ENCODE results near the gene BTN3A1.
"Not testable (repeated sequence)": the region's sequence is repeated elsewhere in the genome, so short reads cannot be mapped to it uniquely, and the experiment has no call there.

BTN3A1 gene

DNA sequence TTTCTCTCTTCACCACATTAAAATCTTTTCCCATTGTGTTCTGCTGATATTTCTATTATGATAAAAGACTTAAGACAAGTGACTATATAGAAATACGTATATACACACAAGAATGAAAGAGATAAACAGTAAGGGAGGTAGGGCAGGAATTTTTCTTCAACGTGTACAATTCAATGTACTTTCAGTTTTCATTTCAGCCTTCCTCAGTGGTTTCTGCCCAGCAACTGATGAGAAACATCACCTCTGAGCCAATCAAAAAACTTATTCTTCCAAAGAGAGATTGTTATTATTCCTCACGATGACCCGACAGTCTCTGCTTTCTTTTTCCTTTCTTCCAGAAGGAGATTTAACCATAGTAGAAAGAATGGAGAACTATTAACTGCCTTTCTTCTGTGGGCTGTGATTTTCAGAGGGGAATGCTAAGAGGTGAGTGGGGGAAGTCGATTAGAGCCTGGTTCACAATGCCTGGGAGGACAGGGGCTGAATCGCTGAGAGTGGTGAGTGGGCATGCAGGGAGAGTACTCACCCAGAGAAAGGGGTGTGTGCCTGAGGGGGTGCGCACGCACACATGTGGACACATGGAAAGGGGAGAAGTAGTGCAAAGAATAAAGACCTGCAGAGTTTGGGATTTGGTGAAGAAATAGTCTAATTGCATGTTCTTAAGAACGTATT is at the start of gene BTN3A1:
Gene BTN3A1, plus strand, starts transcription at position 289 of the 672 bp plus-strand sequence. CDS start 3,289 bp downstream, outside the sequence.
- H3K27ac ChIP-seq (ENCODE audit: low read length) = peak within 1 kb of the TSS; percentile 61
- H3K27me3 ChIP-seq (ENCODE audit: control insufficient read depth, insufficient read depth, low read length) = no peaks in the 10 kb centered on the region
- H3K4me1 ChIP-seq (ENCODE audit: control insufficient read depth, low read depth, low read length) = peaks cover 5% of the 10 kb centered on the region
- no peaks in the 10 kb centered on the region for H3K36me3 ChIP-seq (ENCODE audit: control insufficient read depth, low read depth, low read length)
- peak within 1 kb of the TSS; percentile 76 for H3K4me3 ChIP-seq (ENCODE audit: low read length)
- peak within 1 kb of the TSS; percentile 73 for H3K9ac ChIP-seq (ENCODE audit: low read length)
- H3K9me3 ChIP-seq (ENCODE audit: control insufficient read depth, low read depth, low read length) = no peaks in the 10 kb centered on the region

DNA sequence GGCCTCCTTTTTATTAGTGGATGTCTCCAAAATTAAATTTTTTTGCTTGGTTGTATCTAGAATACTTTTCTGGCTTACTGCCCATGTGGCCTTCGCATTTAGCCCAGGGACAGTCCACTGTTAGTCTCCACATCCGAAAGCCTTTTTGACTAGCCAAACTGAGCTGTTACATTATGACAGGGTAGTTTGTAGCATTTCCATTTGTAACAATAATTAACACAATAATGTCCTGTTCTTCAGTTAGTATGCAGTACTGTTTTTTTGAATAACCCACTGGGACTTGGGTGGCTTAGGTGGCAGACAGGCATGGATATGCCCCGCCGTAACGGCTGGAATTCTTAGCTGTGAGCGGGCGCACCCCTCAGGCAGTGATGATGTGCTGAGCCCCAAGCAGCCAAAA is 49.8 kb upstream of the BTN3A1 start:
- no peak overlapping the region for H3K27ac ChIP-seq (ENCODE audit: low read length)
- no peak overlapping the region for H3K9ac ChIP-seq (ENCODE audit: low read length)
- no peaks in the 10 kb centered on the region for H3K27me3 ChIP-seq (ENCODE audit: control insufficient read depth, insufficient read depth, low read length)
- no peaks in the 10 kb centered on the region for H3K36me3 ChIP-seq (ENCODE audit: control insufficient read depth, low read depth, low read length)
- H3K4me3 ChIP-seq (ENCODE audit: low read length) = no peak overlapping the region
- peaks cover 10% of the 10 kb centered on the region for H3K4me1 ChIP-seq (ENCODE audit: control insufficient read depth, low read depth, low read length)
- H3K9me3 ChIP-seq (ENCODE audit: control insufficient read depth, low read depth, low read length) = no peaks in the 10 kb centered on the region

DNA sequence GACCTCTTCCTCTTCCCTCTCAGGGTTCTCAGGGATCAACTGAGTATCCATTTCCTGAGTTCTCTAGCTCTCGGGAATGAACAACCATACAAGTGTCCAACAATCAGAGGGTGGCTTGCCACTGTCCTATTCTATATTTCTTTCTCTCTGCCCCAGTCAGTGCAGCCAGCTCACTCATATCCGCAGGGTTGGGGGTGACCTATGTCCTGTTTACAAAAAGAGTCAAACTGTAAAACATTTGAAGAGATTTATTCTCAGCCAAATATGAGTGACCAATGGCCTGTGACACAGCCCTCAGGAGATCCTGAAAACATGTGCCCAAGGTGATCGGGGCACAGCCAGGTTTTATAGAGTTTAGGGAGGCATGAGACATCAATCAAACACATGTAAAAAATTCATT is 47.9 kb upstream of the BTN3A1 start:
- Histone ChIP-seq H3K9me3 (ENCODE audit: control insufficient read depth, low read depth, low read length) (no peaks in the 10 kb centered on the region), H3K36me3 (ENCODE audit: control insufficient read depth, low read depth, low read length) (no peaks in the 10 kb centered on the region), H3K27me3 (ENCODE audit: control insufficient read depth, insufficient read depth, low read length) (no peaks in the 10 kb centered on the region), H3K4me3 (ENCODE audit: low read length) (no peak overlapping the region), H3K27ac (ENCODE audit: low read length) (no peak overlapping the region), H3K4me1 (ENCODE audit: control insufficient read depth, low read depth, low read length) (peaks cover 10% of the 10 kb centered on the region), H3K9ac (ENCODE audit: low read length) (no peak overlapping the region)

DNA sequence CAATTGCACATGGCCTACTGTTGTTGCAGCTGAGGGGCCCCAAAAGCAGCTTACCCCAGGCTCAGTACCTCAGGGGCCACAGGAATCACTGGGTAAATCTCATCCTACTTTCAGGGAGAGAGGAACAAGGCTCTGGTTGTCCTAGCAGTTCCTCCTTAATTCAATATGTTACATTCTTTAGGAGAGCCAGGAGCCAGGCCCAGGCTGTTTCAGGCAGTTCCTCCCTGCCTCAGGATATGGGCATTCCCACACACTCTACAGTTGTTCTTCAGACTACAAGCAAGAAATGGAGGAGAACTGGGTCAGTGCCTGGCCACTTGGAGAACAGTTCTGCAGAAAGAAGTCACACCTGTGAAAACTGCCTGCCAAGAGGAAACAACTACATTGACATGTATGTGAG is 46.7 kb upstream of the BTN3A1 start:
- Histone ChIP-seq H3K4me3 (ENCODE audit: low read length) (no peak overlapping the region), H3K36me3 (ENCODE audit: control insufficient read depth, low read depth, low read length) (no peaks in the 10 kb centered on the region), H3K27ac (ENCODE audit: low read length) (no peak overlapping the region), H3K4me1 (ENCODE audit: control insufficient read depth, low read depth, low read length) (peaks cover 10% of the 10 kb centered on the region), H3K9me3 (ENCODE audit: control insufficient read depth, low read depth, low read length) (no peaks in the 10 kb centered on the region), H3K27me3 (ENCODE audit: control insufficient read depth, insufficient read depth, low read length) (no peaks in the 10 kb centered on the region), H3K9ac (ENCODE audit: low read length) (no peak overlapping the region)

DNA sequence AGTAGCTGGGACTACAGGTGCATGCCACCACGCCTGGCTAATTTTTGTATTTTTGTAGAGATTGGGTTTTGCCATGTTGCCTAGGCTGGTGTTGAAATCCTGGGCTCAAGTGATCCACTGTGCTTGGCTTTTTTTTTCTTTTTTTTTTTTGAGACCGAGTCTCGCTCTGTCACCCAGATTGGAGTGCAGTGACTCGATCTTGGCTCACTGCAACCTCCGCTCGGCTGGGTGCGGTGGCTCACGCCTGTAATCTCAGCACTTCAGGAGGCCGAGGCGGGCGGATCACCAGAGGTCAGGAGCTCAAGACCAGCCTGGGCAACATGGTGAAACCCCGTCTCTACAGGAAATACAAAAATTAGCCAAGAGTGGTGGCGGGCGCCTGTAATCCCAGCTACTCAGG is 44.5 kb upstream of the BTN3A1 start:
- not testable (repeated sequence) for H3K27me3 ChIP-seq (ENCODE audit: control insufficient read depth, insufficient read depth, low read length); H3K4me1 ChIP-seq (ENCODE audit: control insufficient read depth, low read depth, low read length); H3K4me3 ChIP-seq (ENCODE audit: low read length); H3K36me3 ChIP-seq (ENCODE audit: control insufficient read depth, low read depth, low read length); H3K9me3 ChIP-seq (ENCODE audit: control insufficient read depth, low read depth, low read length); H3K9ac ChIP-seq (ENCODE audit: low read length); H3K27ac ChIP-seq (ENCODE audit: low read length)

DNA sequence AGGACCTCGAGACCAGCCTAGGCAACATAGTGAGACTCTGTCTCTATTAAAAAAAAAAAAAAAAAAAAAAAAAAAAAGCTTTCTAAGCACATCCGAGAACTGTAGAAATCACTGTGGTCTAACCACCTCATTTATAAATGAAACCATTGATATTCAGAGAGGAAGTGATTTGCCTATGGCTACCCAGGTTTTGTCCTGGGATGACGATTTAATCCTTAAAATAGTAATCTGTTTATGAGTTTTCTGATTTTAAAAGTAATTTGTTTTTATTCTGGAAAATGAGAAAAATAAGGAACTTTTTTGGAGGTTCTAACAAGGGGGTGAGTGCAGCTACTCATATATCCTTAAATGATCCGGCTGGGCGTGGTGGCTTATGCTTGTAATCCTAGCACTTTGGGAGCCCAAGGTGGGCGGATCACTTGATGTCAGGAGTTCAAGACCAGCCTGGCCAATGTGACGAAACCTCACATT is 43.5 kb upstream of the BTN3A1 start:
- no peaks in the 10 kb centered on the region for H3K9me3 ChIP-seq (ENCODE audit: control insufficient read depth, low read depth, low read length)
- no peaks in the 10 kb centered on the region for H3K36me3 ChIP-seq (ENCODE audit: control insufficient read depth, low read depth, low read length)
- no peak overlapping the region for H3K9ac ChIP-seq (ENCODE audit: low read length)
- peaks cover 10% of the 10 kb centered on the region for H3K4me1 ChIP-seq (ENCODE audit: control insufficient read depth, low read depth, low read length)
- H3K27me3 ChIP-seq (ENCODE audit: control insufficient read depth, insufficient read depth, low read length) = no peaks in the 10 kb centered on the region
- H3K27ac ChIP-seq (ENCODE audit: low read length) = no peak overlapping the region
- H3K4me3 ChIP-seq (ENCODE audit: low read length) = no peak overlapping the region

DNA sequence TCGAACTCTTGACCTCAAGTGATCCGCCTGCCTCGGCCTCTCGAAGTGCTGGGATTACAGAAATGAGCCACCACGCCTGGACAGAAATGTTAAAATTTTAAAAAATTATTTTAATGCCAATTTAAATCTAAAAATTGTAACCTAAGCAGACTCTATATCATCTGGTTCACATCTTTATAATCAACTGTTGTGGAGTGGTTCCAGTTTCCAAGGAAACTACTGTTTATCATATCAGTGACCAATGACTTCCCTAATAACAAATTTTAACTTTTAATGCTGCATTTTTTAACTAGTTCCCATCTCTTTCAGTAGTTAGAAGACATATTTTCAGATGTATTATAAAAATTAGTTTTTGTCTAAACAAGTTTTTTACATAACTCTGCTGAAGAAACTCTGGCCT is 42.3 kb upstream of the BTN3A1 start:
- Histone ChIP-seq H3K9me3 (ENCODE audit: control insufficient read depth, low read depth, low read length) (no peaks in the 10 kb centered on the region), H3K4me1 (ENCODE audit: control insufficient read depth, low read depth, low read length) (peaks cover 3% of the 10 kb centered on the region), H3K27me3 (ENCODE audit: control insufficient read depth, insufficient read depth, low read length) (no peaks in the 10 kb centered on the region), H3K9ac (ENCODE audit: low read length) (no peak overlapping the region), H3K36me3 (ENCODE audit: control insufficient read depth, low read depth, low read length) (no peaks in the 10 kb centered on the region), H3K27ac (ENCODE audit: low read length) (no peak overlapping the region), H3K4me3 (ENCODE audit: low read length) (no peak overlapping the region)

DNA sequence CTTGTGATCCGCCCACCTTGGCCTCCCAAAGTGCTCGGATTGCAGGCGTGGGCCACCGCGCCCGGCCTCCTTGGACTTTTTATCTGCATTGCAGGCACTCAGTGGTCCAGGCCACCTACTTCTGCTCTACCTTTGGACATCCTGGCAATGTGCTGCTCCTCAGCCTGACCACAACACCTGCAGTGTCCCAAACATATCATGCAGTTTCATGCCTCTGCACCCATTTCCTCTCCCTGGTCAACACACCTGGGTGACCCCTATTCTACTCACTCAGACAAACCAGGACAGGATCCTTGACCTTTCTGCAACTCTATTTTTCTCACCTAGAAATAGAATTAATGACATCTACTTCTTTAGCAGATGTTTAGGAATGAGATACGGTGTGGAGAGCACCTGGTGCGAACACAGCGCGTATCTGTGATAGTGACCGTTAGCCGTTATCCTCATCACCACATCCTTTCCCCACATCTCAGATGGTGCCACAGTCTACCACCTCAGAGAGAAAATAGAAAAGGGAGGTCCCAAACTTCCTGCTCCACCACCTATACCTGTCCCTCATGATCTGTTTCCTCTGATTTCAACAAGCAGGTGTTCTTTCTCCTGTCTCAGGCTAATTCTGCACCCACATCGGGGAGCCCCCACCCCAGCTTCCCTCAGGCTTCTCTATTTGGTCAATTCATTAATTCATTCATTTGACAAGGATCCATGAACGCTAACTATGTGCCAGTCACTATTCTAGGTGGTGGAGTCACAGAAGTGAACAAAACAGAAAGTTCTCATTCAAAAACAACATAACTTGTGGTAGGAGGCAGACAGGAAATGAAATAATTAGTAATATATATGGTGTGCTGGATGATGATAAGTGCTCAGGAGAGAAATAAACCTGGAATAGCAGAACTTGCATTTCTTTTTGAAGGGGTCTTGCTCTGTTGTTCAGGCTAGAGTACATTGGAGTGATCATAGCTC is 41.3 kb upstream of the BTN3A1 start:
- Histone ChIP-seq H3K27ac (ENCODE audit: low read length) (no peak overlapping the region), H3K36me3 (ENCODE audit: control insufficient read depth, low read depth, low read length) (no peaks in the 10 kb centered on the region), H3K4me1 (ENCODE audit: control insufficient read depth, low read depth, low read length) (no peaks in the 10 kb centered on the region), H3K4me3 (ENCODE audit: low read length) (no peak overlapping the region), H3K27me3 (ENCODE audit: control insufficient read depth, insufficient read depth, low read length) (no peaks in the 10 kb centered on the region), H3K9me3 (ENCODE audit: control insufficient read depth, low read depth, low read length) (no peaks in the 10 kb centered on the region), H3K9ac (ENCODE audit: low read length) (no peak overlapping the region)

DNA sequence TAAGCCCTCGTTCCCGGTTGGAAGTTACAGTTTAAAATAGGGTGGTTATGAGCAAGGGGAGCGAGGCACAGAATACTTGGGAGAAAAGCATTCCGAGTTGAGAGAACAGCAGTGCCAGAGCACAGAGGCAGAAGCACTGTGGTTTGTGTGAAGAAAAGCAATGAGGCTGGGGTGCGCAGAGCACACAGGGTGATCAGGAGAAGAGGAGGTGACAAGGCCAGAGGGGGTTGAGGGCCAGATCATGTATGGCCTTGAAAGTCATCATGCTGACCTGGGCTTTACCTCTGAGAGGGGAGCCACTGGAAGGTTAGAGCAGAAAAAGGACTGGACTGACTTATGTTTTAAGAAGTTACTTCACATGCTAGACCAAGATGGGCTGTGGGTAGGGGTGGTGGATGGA is 40.5 kb upstream of the BTN3A1 start:
- Histone ChIP-seq H3K4me1 (ENCODE audit: control insufficient read depth, low read depth, low read length) (no peaks in the 10 kb centered on the region), H3K9me3 (ENCODE audit: control insufficient read depth, low read depth, low read length) (no peaks in the 10 kb centered on the region), H3K9ac (ENCODE audit: low read length) (no peak overlapping the region), H3K27me3 (ENCODE audit: control insufficient read depth, insufficient read depth, low read length) (no peaks in the 10 kb centered on the region), H3K36me3 (ENCODE audit: control insufficient read depth, low read depth, low read length) (no peaks in the 10 kb centered on the region), H3K4me3 (ENCODE audit: low read length) (no peak overlapping the region), H3K27ac (ENCODE audit: low read length) (no peak overlapping the region)

DNA sequence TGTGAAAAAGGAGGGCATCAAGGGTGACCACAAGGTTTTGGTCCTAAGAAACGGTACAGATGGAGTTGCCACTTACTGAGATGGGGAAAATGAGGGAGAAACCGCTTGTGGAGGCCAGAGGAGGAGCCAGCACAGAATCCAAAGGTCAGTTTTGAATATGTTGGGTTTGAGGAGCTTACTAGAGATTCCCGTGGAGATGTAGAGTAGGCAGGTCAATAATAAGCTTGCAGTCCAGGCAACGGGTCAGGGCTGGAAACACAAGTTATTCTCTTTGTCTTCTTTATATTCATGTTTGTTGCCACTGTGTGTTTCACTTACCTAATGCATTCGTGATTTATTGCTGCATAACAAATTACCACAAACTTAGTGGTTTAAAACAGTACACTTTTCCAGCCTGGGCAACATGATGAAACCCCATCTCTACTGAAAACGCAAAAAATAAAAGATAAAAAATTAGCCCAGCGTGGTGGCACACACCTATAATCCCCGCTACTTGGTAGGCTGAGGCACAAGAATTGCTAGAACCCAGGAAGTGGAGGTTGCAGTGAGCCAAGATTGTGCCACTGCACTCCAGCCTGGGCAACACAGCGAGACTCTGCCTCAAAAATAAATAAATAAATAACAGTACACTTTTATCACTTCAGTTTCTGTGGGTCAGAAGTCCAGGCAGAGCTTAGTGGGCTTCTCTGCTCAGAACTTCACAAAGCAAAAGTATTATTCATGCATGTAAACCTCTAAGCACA is 39.8 kb upstream of the BTN3A1 start:
- Histone ChIP-seq H3K4me3 (ENCODE audit: low read length) (no peak overlapping the region), H3K9me3 (ENCODE audit: control insufficient read depth, low read depth, low read length) (no peaks in the 10 kb centered on the region), H3K27me3 (ENCODE audit: control insufficient read depth, insufficient read depth, low read length) (no peaks in the 10 kb centered on the region), H3K4me1 (ENCODE audit: control insufficient read depth, low read depth, low read length) (no peaks in the 10 kb centered on the region), H3K27ac (ENCODE audit: low read length) (no peak overlapping the region), H3K9ac (ENCODE audit: low read length) (no peak overlapping the region), H3K36me3 (ENCODE audit: control insufficient read depth, low read depth, low read length) (no peaks in the 10 kb centered on the region)

DNA sequence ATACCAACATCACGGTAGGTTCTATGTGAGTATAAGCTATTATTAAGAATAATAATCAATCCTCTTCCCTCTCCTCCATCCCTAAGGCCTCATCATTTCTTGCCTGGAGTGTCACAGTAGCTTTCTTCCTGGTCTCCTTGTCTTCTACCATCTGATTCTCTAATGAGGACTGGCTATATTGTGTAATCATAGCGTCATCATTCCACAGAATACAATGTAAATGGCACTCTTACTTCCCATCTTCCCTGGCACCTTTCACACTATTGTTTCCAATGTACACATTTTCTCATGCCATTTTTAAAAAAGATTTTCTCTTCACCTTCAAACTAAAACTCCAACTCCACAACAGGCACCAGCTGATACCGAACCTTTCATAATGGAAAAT is 39.2 kb upstream of the BTN3A1 start:
- Histone ChIP-seq H3K27ac (ENCODE audit: low read length) (no peak overlapping the region), H3K27me3 (ENCODE audit: control insufficient read depth, insufficient read depth, low read length) (no peaks in the 10 kb centered on the region), H3K4me1 (ENCODE audit: control insufficient read depth, low read depth, low read length) (no peaks in the 10 kb centered on the region), H3K4me3 (ENCODE audit: low read length) (no peak overlapping the region), H3K9me3 (ENCODE audit: control insufficient read depth, low read depth, low read length) (no peaks in the 10 kb centered on the region), H3K36me3 (ENCODE audit: control insufficient read depth, low read depth, low read length) (no peaks in the 10 kb centered on the region), H3K9ac (ENCODE audit: low read length) (no peak overlapping the region)
